Parathyroid adenoma (tissue), 2 donors: ENCODE results near the gene TRPC4.

Experiments
- H2AFZ ChIP-seq: fragments of 300-600 bp; sonication (generic); one replicate; pipeline ENCODE4 v1.7.0; 2017; ENCODE audit warnings: antibody characterized with exemption, mild to moderate bottlenecking
- H3K27ac ChIP-seq: fragments of 300-600 bp; sonication (generic); one replicate; pipeline ENCODE4 v1.7.0; 2017
- H3K27me3 ChIP-seq: fragments of 300-600 bp; sonication (generic); one replicate; pipeline ENCODE4 v1.7.0; 2017; ENCODE audit warnings: low read length; ENCODE audit not compliant: control insufficient read depth, insufficient read depth
- H3K36me3 ChIP-seq: fragments of 300-600 bp; sonication (generic); one replicate; pipeline ENCODE4 v1.7.0; 2017; ENCODE audit warnings: low read length; ENCODE audit not compliant: control insufficient read depth, insufficient read depth
- H3K4me1 ChIP-seq: fragments of 300-600 bp; sonication (generic); one replicate; pipeline ENCODE4 v1.7.0; 2017; ENCODE audit warnings: control low read depth
- H3K4me2 ChIP-seq: fragments of 300-600 bp; sonication (generic); one replicate; pipeline ENCODE4 v1.7.0; 2017; ENCODE audit warnings: low read length
- H3K4me3 ChIP-seq: fragments of 300-600 bp; sonication (generic); one replicate; pipeline ENCODE4 v1.7.0; 2017; ENCODE audit warnings: low read depth, low read length
- H3K79me2 ChIP-seq: fragments of 300-600 bp; sonication (generic); one replicate; pipeline ENCODE4 v1.7.0; 2017; ENCODE audit warnings: control low read depth
- H3K9ac ChIP-seq: fragments of 300-600 bp; sonication (generic); one replicate; pipeline ENCODE4 v1.7.0; 2017; ENCODE audit warnings: mild to moderate bottlenecking
- H3K9me3 ChIP-seq: fragments of 300-600 bp; sonication (generic); one replicate; pipeline ENCODE4 v1.7.0; 2017; ENCODE audit warnings: low read length; ENCODE audit not compliant: control insufficient read depth
- TF ChIP-seq, protein P1 (sequence below): fragments of 300-600 bp; sonication (generic); IDR thresholded peaks from one replicate; pipeline ENCODE4 v1.7.0; 2017; ENCODE audit warnings: antibody characterized with exemption, mild to moderate bottlenecking
- donor health status: primary hyperparathyroidism.

TRPC4 gene

DNA sequence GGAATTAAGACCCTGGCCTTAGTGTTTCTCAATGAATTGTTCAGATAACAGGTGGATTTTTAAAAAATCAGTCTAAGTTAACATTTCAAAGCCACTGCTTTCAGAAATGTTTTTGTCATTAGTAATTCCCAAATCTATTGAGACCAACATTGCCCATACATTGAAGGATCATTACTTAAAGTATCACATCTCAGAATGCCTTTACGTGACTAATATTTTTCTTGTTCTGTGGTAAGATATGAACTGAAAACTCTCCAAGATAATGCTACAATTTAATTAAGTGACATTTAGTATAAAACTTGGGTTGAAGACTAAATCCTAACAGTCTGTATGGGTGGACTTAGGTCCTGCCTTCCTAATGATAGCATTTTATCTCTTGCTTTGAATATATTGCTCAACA, 211.6 kb downstream of the TRPC4 start:
- H3K27me3 ChIP-seq: no peaks in the 10 kb centered on the region
- no peaks in the 10 kb centered on the region for H3K36me3 ChIP-seq
- H2AFZ ChIP-seq: no peak overlapping the region
- no peaks in the 10 kb centered on the region for H3K9me3 ChIP-seq
- no peak overlapping the region for H3K4me3 ChIP-seq
- H3K79me2 ChIP-seq: no peaks in the 10 kb centered on the region
- H3K27ac ChIP-seq: no peak overlapping the region
- no peak overlapping the region for H3K9ac ChIP-seq
- TF ChIP-seq, protein P1, sequence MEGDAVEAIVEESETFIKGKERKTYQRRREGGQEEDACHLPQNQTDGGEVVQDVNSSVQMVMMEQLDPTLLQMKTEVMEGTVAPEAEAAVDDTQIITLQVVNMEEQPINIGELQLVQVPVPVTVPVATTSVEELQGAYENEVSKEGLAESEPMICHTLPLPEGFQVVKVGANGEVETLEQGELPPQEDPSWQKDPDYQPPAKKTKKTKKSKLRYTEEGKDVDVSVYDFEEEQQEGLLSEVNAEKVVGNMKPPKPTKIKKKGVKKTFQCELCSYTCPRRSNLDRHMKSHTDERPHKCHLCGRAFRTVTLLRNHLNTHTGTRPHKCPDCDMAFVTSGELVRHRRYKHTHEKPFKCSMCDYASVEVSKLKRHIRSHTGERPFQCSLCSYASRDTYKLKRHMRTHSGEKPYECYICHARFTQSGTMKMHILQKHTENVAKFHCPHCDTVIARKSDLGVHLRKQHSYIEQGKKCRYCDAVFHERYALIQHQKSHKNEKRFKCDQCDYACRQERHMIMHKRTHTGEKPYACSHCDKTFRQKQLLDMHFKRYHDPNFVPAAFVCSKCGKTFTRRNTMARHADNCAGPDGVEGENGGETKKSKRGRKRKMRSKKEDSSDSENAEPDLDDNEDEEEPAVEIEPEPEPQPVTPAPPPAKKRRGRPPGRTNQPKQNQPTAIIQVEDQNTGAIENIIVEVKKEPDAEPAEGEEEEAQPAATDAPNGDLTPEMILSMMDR: no peak
- no peaks in the 10 kb centered on the region for H3K4me1 ChIP-seq
- H3K4me2 ChIP-seq: no peak overlapping the region

GRCh38 chr13:37657134-37657533, 212.4 kb downstream of the TRPC4 start:
- Histone ChIP-seq H3K27me3 (no peaks in the 10 kb centered on the region), H3K27ac (no peak overlapping the region), H2AFZ (no peak overlapping the region), H3K79me2 (no peaks in the 10 kb centered on the region), H3K4me2 (no peak overlapping the region), H3K9me3 (no peaks in the 10 kb centered on the region), H3K9ac (no peak overlapping the region), H3K36me3 (no peaks in the 10 kb centered on the region), H3K4me1 (no peaks in the 10 kb centered on the region), H3K4me3 (no peak overlapping the region)
- TF ChIP-seq, protein P1: no peak

GRCh38 chr13:37656247-37656940, 213.2 kb downstream of the TRPC4 start:
- Histone ChIP-seq H3K27ac (no peak overlapping the region), H3K79me2 (no peaks in the 10 kb centered on the region)

GRCh38 chr13:37652596-37652995, 217.0 kb downstream of the TRPC4 start:
- Histone ChIP-seq H3K9me3 (no peaks in the 10 kb centered on the region), H3K4me1 (no peaks in the 10 kb centered on the region), H3K27me3 (no peaks in the 10 kb centered on the region), H2AFZ (no peak overlapping the region), H3K27ac (no peak overlapping the region), H3K9ac (no peak overlapping the region), H3K4me2 (no peak overlapping the region), H3K4me3 (no peak overlapping the region), H3K36me3 (no peaks in the 10 kb centered on the region), H3K79me2 (no peaks in the 10 kb centered on the region)
- TF ChIP-seq, protein P1: no peak

More at GRCh38 chr13:37656247-37656940, 213.2 kb downstream of the TRPC4 start:
- H3K4me1 ChIP-seq: no peaks in the 10 kb centered on the region
- H3K36me3 ChIP-seq: no peaks in the 10 kb centered on the region
- TF ChIP-seq, protein P1: no peak
- H3K9me3 ChIP-seq: no peaks in the 10 kb centered on the region
- no peak overlapping the region for H2AFZ ChIP-seq
- H3K27me3 ChIP-seq: no peaks in the 10 kb centered on the region
- no peak overlapping the region for H3K4me2 ChIP-seq
- H3K4me3 ChIP-seq: no peak overlapping the region
- no peak overlapping the region for H3K9ac ChIP-seq

DNA sequence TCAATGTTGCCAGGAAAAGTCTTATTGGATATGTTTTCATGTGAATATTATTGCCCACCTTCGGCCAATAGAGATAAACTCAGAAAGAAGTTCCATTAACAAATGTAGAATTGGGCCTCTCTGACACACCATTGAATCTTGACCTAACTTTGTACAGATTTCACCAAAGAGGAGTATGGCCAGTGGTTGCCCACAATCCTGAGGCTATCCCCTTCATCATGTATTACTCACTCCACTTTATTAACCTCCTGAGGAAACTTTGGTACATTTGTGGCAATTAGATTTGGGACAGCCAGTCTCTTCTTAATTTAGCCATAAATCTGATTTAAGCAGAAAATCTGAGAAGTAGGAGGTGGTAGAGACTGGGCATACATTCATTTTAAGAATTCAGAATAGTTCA, 217.7 kb downstream of the TRPC4 start:
- H3K9ac ChIP-seq: no peak overlapping the region
- no peaks in the 10 kb centered on the region for H3K27me3 ChIP-seq
- H3K27ac ChIP-seq: no peak overlapping the region
- H3K4me1 ChIP-seq: no peaks in the 10 kb centered on the region
- no peak overlapping the region for H2AFZ ChIP-seq
- no peak overlapping the region for H3K4me2 ChIP-seq
- H3K79me2 ChIP-seq: no peaks in the 10 kb centered on the region
- no peaks in the 10 kb centered on the region for H3K36me3 ChIP-seq
- H3K9me3 ChIP-seq: no peaks in the 10 kb centered on the region
- TF ChIP-seq, protein P1: no peak
- H3K4me3 ChIP-seq: no peak overlapping the region
